NCI-H2227 treated with DMSO at 0.1 percent for 48 hours (cell line): ENCODE data around the gene PPFIBP1.
"Not testable (repeated sequence)": the region's sequence is repeated elsewhere in the genome, so short reads cannot be mapped to it uniquely, and the experiment has no call there.

Experiments
- DNase-seq: peaks from one replicate; lab custom pipeline; 2025; lab: John Stamatoyannopoulos, UW

The PPFIBP1 gene

GRCh38 chr12:27592548-27592947 is 68.5 kb downstream of the PPFIBP1 start:
- DNase-seq: no peak

- DNase-seq: no peak
These were observed 69.3 kb downstream of the PPFIBP1 start for GRCh38 chr12:27593266-27593665.

- no peak for DNase-seq
These were observed 71.2 kb downstream of the PPFIBP1 start for GRCh38 chr12:27595231-27595642.

- not testable (repeated sequence) for DNase-seq
These were observed 74.9 kb downstream of the PPFIBP1 start for GRCh38 chr12:27598866-27599265.

- DNase-seq: not testable (repeated sequence)
These were observed 77.2 kb downstream of the PPFIBP1 start for GRCh38 chr12:27601056-27601828.

- no peak for DNase-seq
These were observed 78.5 kb downstream of the PPFIBP1 start for GRCh38 chr12:27602516-27602915.

- no peak for DNase-seq
These were observed 80.4 kb downstream of the PPFIBP1 start for GRCh38 chr12:27604431-27604830.

- no peak for DNase-seq
These were observed 83.0 kb downstream of the PPFIBP1 start for GRCh38 chr12:27606986-27607385.

- no peak for DNase-seq
These were observed 83.6 kb downstream of the PPFIBP1 start for GRCh38 chr12:27607591-27607990.

- no peak for DNase-seq
These were observed 84.9 kb downstream of the PPFIBP1 start for GRCh38 chr12:27608890-27609289.

GRCh38 chr12:27610374-27610773 is 86.4 kb downstream of the PPFIBP1 start:
- DNase-seq: no peak

- DNase-seq: no peak
These were observed 90.4 kb downstream of the PPFIBP1 start for GRCh38 chr12:27614386-27614785.

- DNase-seq: no peak
These were observed 90.9 kb downstream of the PPFIBP1 start for GRCh38 chr12:27614866-27615265.

- no peak for DNase-seq
These were observed 91.4 kb downstream of the PPFIBP1 start for GRCh38 chr12:27615331-27615891.

- no peak for DNase-seq
These were observed 92.5 kb downstream of the PPFIBP1 start for GRCh38 chr12:27616356-27617142.

GRCh38 chr12:27618836-27619235 is 94.8 kb downstream of the PPFIBP1 start:
- DNase-seq: no peak

- DNase-seq: no peak
These were observed 95.3 kb downstream of the PPFIBP1 start for GRCh38 chr12:27619308-27619707.

GRCh38 chr12:27620121-27620520 is 96.1 kb downstream of the PPFIBP1 start:
- DNase-seq: no peak

GRCh38 chr12:27622436-27623195 is 98.6 kb downstream of the PPFIBP1 start:
- DNase-seq: no peak

GRCh38 chr12:27623645-27624044 is 99.6 kb downstream of the PPFIBP1 start:
- DNase-seq: no peak

- DNase-seq: no peak
These were observed 100.6 kb downstream of the PPFIBP1 start for GRCh38 chr12:27624586-27624985.
